OCI-LY3 (cell line): ENCODE measurements around the gene TUBA1C.

ENCODE experiments used
- CTCF ChIP-seq: fragments of 200-600, 300-600 bp; sonication (generic); IDR thresholded peaks from 2 replicates; pipeline ENCODE4 v1.5.1; 2014; ENCODE audit warnings: antibody characterized with exemption, low read length, low read depth
- EZH2phosphoT487 ChIP-seq: fragments of 200-600 bp; shearing (Covaris generic); IDR thresholded peaks from 2 replicates; pipeline ENCODE4 v1.6.1; 2018; ENCODE audit warnings: antibody characterized with exemption, mixed run types, low read depth

DNA sequence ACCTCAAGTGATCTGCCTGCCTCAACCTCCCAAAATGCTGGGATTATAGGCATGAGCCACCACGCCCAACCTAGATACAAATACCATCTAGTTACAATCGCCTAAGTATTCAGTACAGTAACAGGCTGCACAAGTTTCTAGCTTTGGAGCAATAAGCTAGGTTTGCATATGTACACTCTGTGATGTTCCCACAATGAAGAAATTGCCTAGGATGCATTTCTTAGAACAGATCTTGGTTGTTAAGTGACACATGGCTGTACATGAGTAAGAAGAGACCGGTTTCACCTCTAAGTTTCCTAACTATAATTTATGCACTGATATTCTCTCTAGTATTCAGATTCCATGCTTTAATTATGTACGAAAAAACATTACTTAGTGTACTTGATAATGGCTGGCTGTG is 5.4 kb upstream of the TUBA1C start:
- no peak for TF ChIP-seq CTCF
- no peak for TF ChIP-seq EZH2phosphoT487
